ENCODE measurements around the gene AGAP3.

- no peak for TF ChIP-seq CTCF (IDR thresholded peaks at IDR 0.05)
- no peak for TF ChIP-seq POLR2A (IDR thresholded peaks at IDR 0.05)
- TF ChIP-seq EP300 (IDR thresholded peaks at IDR 0.05): no peak
These were observed 82.5 kb downstream of the AGAP3 start for GRCh38 chr7:151168787-151169162.

Data from ovary (tissue), 3 donors.